Nephron progenitor cell (in vitro differentiated cells): ENCODE results near the gene TRIM10.
"Not testable (repeated sequence)": the region's sequence is repeated elsewhere in the genome, so short reads cannot be mapped to it uniquely, and the experiment has no call there.

Source experiments
- DNase-seq: peaks from one replicate; pipeline ENCODE4 v3.0.0; 2021
- H3K27ac Mint-ChIP-seq: 2 replicates; pipeline ENCODE4 v1.8.0; 2021; ENCODE audit warnings: mild to moderate bottlenecking, moderate library complexity, mixed read lengths
- H3K27me3 Mint-ChIP-seq: 2 replicates; pipeline ENCODE4 v1.8.0; 2021; ENCODE audit warnings: mild to moderate bottlenecking, low read depth, mixed read lengths; ENCODE audit not compliant: poor library complexity
- H3K36me3 Mint-ChIP-seq: 2 replicates; pipeline ENCODE4 v1.8.0; 2021; ENCODE audit warnings: low read depth, mixed read lengths
- H3K4me1 Mint-ChIP-seq: 2 replicates; pipeline ENCODE4 v1.8.0; 2021; ENCODE audit warnings: mixed read lengths
- H3K4me3 Mint-ChIP-seq: 2 replicates; pipeline ENCODE4 v1.8.0; 2021; ENCODE audit warnings: mild to moderate bottlenecking, moderate library complexity, mixed read lengths
- H3K9me3 Mint-ChIP-seq: 2 replicates; pipeline ENCODE4 v1.8.0; 2021; ENCODE audit warnings: mild to moderate bottlenecking, moderate library complexity, mixed read lengths
- CTCF ChIP-seq: fragments of 200-600 bp; sonication (generic); IDR thresholded peaks from 2 replicates; pipeline ENCODE4 v1.5.0; 2021; ENCODE audit warnings: antibody characterized with exemption

The TRIM10 gene

GRCh38 chr6:30130179-30130679 lies 30.8 kb downstream of the TRIM10 start:
- Mint-ChIP-seq H3K9me3 (no peaks in the 10 kb centered on the region), H3K27ac (no peak overlapping the region), H3K27me3 (peaks cover 83% of the 10 kb centered on the region), H3K4me3 (no peak overlapping the region), H3K36me3 (no peaks in the 10 kb centered on the region), H3K4me1 (peaks cover 15% of the 10 kb centered on the region)
- no peak for DNase-seq
- TF ChIP-seq CTCF: no peak

- no peak for TF ChIP-seq CTCF
- H3K27ac Mint-ChIP-seq: no peak overlapping the region
- DNase-seq: no peak
- peaks cover 15% of the 10 kb centered on the region for H3K4me1 Mint-ChIP-seq
- H3K4me3 Mint-ChIP-seq: no peak overlapping the region
- peaks cover 86% of the 10 kb centered on the region for H3K27me3 Mint-ChIP-seq
- H3K9me3 Mint-ChIP-seq: no peaks in the 10 kb centered on the region
- no peaks in the 10 kb centered on the region for H3K36me3 Mint-ChIP-seq
These were observed 31.5 kb downstream of the TRIM10 start for GRCh38 chr6:30129265-30130178.

- Mint-ChIP-seq H3K4me3 (peak overlapping the region; percentile 82), H3K27me3 (peaks cover 90% of the 10 kb centered on the region), H3K27ac (no peak overlapping the region), H3K9me3 (no peaks in the 10 kb centered on the region), H3K4me1 (peaks cover 20% of the 10 kb centered on the region), H3K36me3 (no peaks in the 10 kb centered on the region)
- no peak for TF ChIP-seq CTCF
- DNase-seq: peak; percentile 55
These were observed 33.5 kb downstream of the TRIM10 start for GRCh38 chr6:30127238-30128093.

- Mint-ChIP-seq H3K9me3 (no peaks in the 10 kb centered on the region), H3K36me3 (no peaks in the 10 kb centered on the region), H3K27ac (no peak overlapping the region), H3K4me1 (peaks cover 11% of the 10 kb centered on the region), H3K4me3 (no peak overlapping the region), H3K27me3 (peaks cover 83% of the 10 kb centered on the region)
- TF ChIP-seq CTCF: no peak
- DNase-seq: no peak
These were observed 38.5 kb downstream of the TRIM10 start for GRCh38 chr6:30122515-30122914.

GRCh38 chr6:30121446-30122366 lies 39.3 kb downstream of the TRIM10 start:
- no peak for TF ChIP-seq CTCF
- no peaks in the 10 kb centered on the region for H3K36me3 Mint-ChIP-seq
- H3K9me3 Mint-ChIP-seq: no peaks in the 10 kb centered on the region
- H3K4me3 Mint-ChIP-seq: no peak overlapping the region
- peaks cover 5% of the 10 kb centered on the region for H3K4me1 Mint-ChIP-seq
- H3K27me3 Mint-ChIP-seq: peaks cover 76% of the 10 kb centered on the region
- H3K27ac Mint-ChIP-seq: no peak overlapping the region
- DNase-seq: no peak

- H3K36me3 Mint-ChIP-seq, DNase-seq, H3K4me3 Mint-ChIP-seq, H3K4me1 Mint-ChIP-seq, H3K27ac Mint-ChIP-seq, H3K9me3 Mint-ChIP-seq: not testable (repeated sequence)
- H3K27me3 Mint-ChIP-seq: peaks cover 77% of the 10 kb centered on the region
These were observed 42.3 kb downstream of the TRIM10 start for GRCh38 chr6:30118691-30119090.
